Measurements from ENCODE around the gene NOMO2.
"Not testable (repeated sequence)": the region's sequence is repeated elsewhere in the genome, so short reads cannot be mapped to it uniquely, and the experiment has no call there.

The NOMO2 gene

GRCh38 chr16:18575945-18576344 is 14.0 kb upstream of the NOMO2 start:
- not testable (repeated sequence) for DNase-seq

GRCh38 chr16:18575298-18575917 is 13.5 kb upstream of the NOMO2 start:
- not testable (repeated sequence) for DNase-seq

- not testable (repeated sequence) for DNase-seq
Measured at GRCh38 chr16:18573887-18574286, 12.0 kb upstream of the NOMO2 start.

GRCh38 chr16:18572973-18573372 is 11.1 kb upstream of the NOMO2 start:
- DNase-seq, result not testable (repeated sequence)

- DNase-seq, result not testable (repeated sequence)
Measured at GRCh38 chr16:18571307-18571850, 9.5 kb upstream of the NOMO2 start.

- DNase-seq, result not testable (repeated sequence)
Measured at GRCh38 chr16:18570529-18571306, 8.8 kb upstream of the NOMO2 start.

GRCh38 chr16:18560416-18561220 is 1.3 kb downstream of the NOMO2 start:
- not testable (repeated sequence) for DNase-seq

GRCh38 chr16:18553671-18554070 is 8.2 kb downstream of the NOMO2 start:
- DNase-seq, result not testable (repeated sequence)

- not testable (repeated sequence) for DNase-seq
Measured at GRCh38 chr16:18547382-18547781, 14.5 kb downstream of the NOMO2 start.

GRCh38 chr16:18546853-18547252 is 15.0 kb downstream of the NOMO2 start:
- DNase-seq, result not testable (repeated sequence)

- not testable (repeated sequence) for DNase-seq
Measured at GRCh38 chr16:18544232-18545081, 17.4 kb downstream of the NOMO2 start.

GRCh38 chr16:18541912-18542311 is 20.0 kb downstream of the NOMO2 start:
- not testable (repeated sequence) for DNase-seq

GRCh38 chr16:18537004-18537403 is 24.9 kb downstream of the NOMO2 start:
- not testable (repeated sequence) for DNase-seq

- DNase-seq, result not testable (repeated sequence)
Measured at GRCh38 chr16:18535519-18536168, 26.3 kb downstream of the NOMO2 start.

- DNase-seq, result not testable (repeated sequence)
Measured at GRCh38 chr16:18534308-18534707, 27.6 kb downstream of the NOMO2 start.

- DNase-seq, result not testable (repeated sequence)
Measured at GRCh38 chr16:18531323-18531722, 30.6 kb downstream of the NOMO2 start.

GRCh38 chr16:18530329-18530728 is 31.6 kb downstream of the NOMO2 start:
- DNase-seq, result not testable (repeated sequence)

- DNase-seq, result not testable (repeated sequence)
Measured at GRCh38 chr16:18526547-18526946, 35.4 kb downstream of the NOMO2 start.

- not testable (repeated sequence) for DNase-seq
Measured at GRCh38 chr16:18525882-18526482, 35.9 kb downstream of the NOMO2 start.

- not testable (repeated sequence) for DNase-seq
Measured at GRCh38 chr16:18522637-18523036, 39.3 kb downstream of the NOMO2 start.
